ENCODE data around the gene TMCO4.

The TMCO4 gene

DNA sequence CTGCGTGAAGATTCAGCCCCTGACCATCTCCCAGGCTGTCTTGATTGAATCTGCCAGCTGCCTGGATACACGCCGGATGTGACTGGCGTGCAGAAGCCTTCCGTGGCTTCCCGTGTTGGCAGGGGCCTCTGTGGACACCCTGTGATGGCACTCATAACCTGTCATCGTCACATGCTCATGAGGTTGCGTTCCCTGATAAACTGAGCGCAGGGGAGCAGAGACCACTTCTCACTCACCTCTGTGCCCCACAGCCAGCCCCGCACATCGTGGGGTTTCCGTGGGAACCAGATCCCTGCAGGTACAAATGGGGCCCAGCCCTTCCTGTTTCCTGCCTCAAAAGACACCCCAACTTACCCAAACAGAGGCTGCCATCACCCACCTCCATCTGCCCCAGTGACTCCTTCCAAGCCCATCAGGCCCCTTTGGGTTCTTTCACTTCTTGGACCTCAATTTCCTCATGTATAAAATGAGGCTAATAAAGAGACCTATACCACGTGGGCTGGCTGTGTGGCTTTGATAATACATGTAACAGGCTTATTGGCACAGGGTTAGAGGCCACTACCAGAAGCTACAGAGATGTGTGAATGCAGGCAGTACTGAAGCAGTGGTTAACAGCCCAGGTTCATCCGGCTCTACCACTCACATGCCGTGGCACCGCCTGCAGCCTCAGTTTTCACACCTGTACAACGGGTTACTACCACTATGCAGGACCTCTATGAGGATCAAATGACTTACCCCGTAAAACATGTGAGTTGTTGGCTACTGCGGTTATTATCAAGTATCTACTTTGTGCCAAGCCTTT is 111.5 kb downstream of the TMCO4 start:
- no peak overlapping the region for H4K8ac ChIP-seq (ENCODE audit: low read depth, low read length)
- H3K4me3 ChIP-seq (ENCODE audit: low read depth, low read length), result no peak overlapping the region
- no peaks in the 10 kb centered on the region for H3K79me1 ChIP-seq (ENCODE audit: low read length)
- H3K27ac ChIP-seq (ENCODE audit: low read depth, low read length), result no peak overlapping the region
- no peaks in the 10 kb centered on the region for H3K36me3 ChIP-seq (ENCODE audit: control insufficient read depth in 1 of 2, insufficient read depth in 2 of 2, low read length in 2 of 2)
- no peak for DNase-seq
- no peak overlapping the region for H2BK12ac ChIP-seq (ENCODE audit: low read length)
- H3K79me2 ChIP-seq (ENCODE audit: control insufficient read depth, insufficient read depth, low read length, poor library complexity), result no peaks in the 10 kb centered on the region
- H3K4ac ChIP-seq (ENCODE audit: low read depth, low read length), result no peak overlapping the region
- no peak overlapping the region for H3K4me2 ChIP-seq (ENCODE audit: low read length)
- no peak overlapping the region for H3K18ac ChIP-seq (ENCODE audit: low read length)
- no peak overlapping the region for H2AFZ ChIP-seq (ENCODE audit: insufficient read depth, low read length, poor library complexity)
- no peaks in the 10 kb centered on the region for H3K4me1 ChIP-seq (ENCODE audit: control insufficient read depth in 1 of 2, insufficient read depth in 2 of 2, low read length in 2 of 2)
- H3K9me3 ChIP-seq (ENCODE audit: insufficient read depth, low read depth, low read length), result peaks cover 2% of the 10 kb centered on the region
- H3K9ac ChIP-seq (ENCODE audit: low read length), result no peak overlapping the region
- no CpG with 5 or more reads among the region's 19 CpGs for WGBS (ENCODE audit: extremely low coverage, insufficient coverage, insufficient read length)
- H2BK120ac ChIP-seq (ENCODE audit: insufficient read depth, low read length, poor library complexity), result no peak overlapping the region
- H4K12ac ChIP-seq (ENCODE audit: low read depth, low read length), result no peak overlapping the region
- no peak overlapping the region for H3K23ac ChIP-seq (ENCODE audit: low read length)
- no peak overlapping the region for H4K91ac ChIP-seq (ENCODE audit: low read depth, low read length)
- H3K14ac ChIP-seq (ENCODE audit: low read length), result no peak overlapping the region
- no peak overlapping the region for H2BK5ac ChIP-seq (ENCODE audit: low read depth, low read length, poor library complexity)
- no peaks in the 10 kb centered on the region for H3K27me3 ChIP-seq (ENCODE audit: insufficient read depth, low read length)
- no peak overlapping the region for H2AK5ac ChIP-seq (ENCODE audit: low read length)

DNA sequence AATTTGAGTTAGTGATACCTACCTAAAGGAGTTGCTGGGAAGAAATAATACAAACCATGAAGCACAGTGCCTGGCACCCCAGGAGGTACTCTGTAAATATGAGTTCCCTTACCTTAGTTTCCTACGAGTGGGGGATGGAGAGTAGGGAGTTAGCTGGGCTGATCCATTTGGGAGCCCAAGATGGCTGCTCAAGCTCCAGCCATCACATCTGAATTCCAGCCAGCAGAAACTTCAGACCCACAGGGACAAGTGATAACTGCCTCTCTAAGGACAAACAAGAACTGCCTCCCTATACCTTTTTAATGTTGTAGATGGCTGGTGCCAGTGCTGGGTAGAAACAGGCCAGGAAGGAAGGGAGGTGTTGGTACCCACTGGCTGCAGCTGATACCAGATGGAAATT is 112.3 kb downstream of the TMCO4 start:
- no peak overlapping the region for H2BK5ac ChIP-seq (ENCODE audit: low read depth, low read length, poor library complexity)
- H3K27me3 ChIP-seq (ENCODE audit: insufficient read depth, low read length), result no peaks in the 10 kb centered on the region
- no peaks in the 10 kb centered on the region for H3K79me1 ChIP-seq (ENCODE audit: low read length)
- H3K4me1 ChIP-seq (ENCODE audit: control insufficient read depth in 1 of 2, insufficient read depth in 2 of 2, low read length in 2 of 2), result no peaks in the 10 kb centered on the region
- no peaks in the 10 kb centered on the region for H3K36me3 ChIP-seq (ENCODE audit: control insufficient read depth in 1 of 2, insufficient read depth in 2 of 2, low read length in 2 of 2)
- H2BK12ac ChIP-seq (ENCODE audit: low read length), result no peak overlapping the region
- H4K12ac ChIP-seq (ENCODE audit: low read depth, low read length), result no peak overlapping the region
- no peak overlapping the region for H2AFZ ChIP-seq (ENCODE audit: insufficient read depth, low read length, poor library complexity)
- H3K9me3 ChIP-seq (ENCODE audit: insufficient read depth, low read depth, low read length), result peaks cover 2% of the 10 kb centered on the region
- no peak overlapping the region for H3K18ac ChIP-seq (ENCODE audit: low read length)
- no peak overlapping the region for H3K4ac ChIP-seq (ENCODE audit: low read depth, low read length)
- H4K91ac ChIP-seq (ENCODE audit: low read depth, low read length), result no peak overlapping the region
- H4K8ac ChIP-seq (ENCODE audit: low read depth, low read length), result no peak overlapping the region
- no peaks in the 10 kb centered on the region for H3K79me2 ChIP-seq (ENCODE audit: control insufficient read depth, insufficient read depth, low read length, poor library complexity)
- no peak overlapping the region for H3K27ac ChIP-seq (ENCODE audit: low read depth, low read length)
- H2AK5ac ChIP-seq (ENCODE audit: low read length), result no peak overlapping the region
- H3K14ac ChIP-seq (ENCODE audit: low read length), result no peak overlapping the region
- H3K23ac ChIP-seq (ENCODE audit: low read length), result no peak overlapping the region
- no peak overlapping the region for H2BK120ac ChIP-seq (ENCODE audit: insufficient read depth, low read length, poor library complexity)
- H3K9ac ChIP-seq (ENCODE audit: low read length), result no peak overlapping the region
- H3K4me2 ChIP-seq (ENCODE audit: low read length), result no peak overlapping the region
- no peak for DNase-seq
- no CpG with 5 or more reads among the region's 1 CpG for WGBS (ENCODE audit: extremely low coverage, insufficient coverage, insufficient read length)
- H3K4me3 ChIP-seq (ENCODE audit: low read depth, low read length), result no peak overlapping the region

DNA sequence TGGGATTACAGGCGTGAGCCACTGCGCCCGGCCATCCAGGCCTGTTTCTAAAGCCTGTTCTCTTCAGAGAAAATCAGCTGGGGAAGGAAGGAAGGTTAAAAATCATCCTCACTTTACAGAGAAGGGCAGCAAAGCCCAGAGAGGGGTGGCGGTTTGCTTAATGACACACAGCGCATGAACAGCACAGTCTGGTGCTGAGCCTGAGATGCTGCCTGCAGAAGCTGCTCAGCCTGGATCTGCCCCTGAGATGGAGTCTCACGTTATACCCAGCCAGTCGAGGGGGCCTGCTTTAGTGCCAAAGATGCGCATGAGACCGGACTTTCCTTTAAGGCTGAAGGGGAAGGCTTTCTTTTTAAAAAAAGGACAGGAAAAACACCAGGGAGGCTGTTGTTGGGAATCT is 113.7 kb downstream of the TMCO4 start:
- Histone ChIP-seq H4K91ac (ENCODE audit: low read depth, low read length) (no peak overlapping the region), H4K12ac (ENCODE audit: low read depth, low read length) (no peak overlapping the region), H3K27ac (ENCODE audit: low read depth, low read length) (no peak overlapping the region), H3K23ac (ENCODE audit: low read length) (no peak overlapping the region), H4K8ac (ENCODE audit: low read depth, low read length) (no peak overlapping the region), H3K79me2 (ENCODE audit: control insufficient read depth, insufficient read depth, low read length, poor library complexity) (no peaks in the 10 kb centered on the region), H3K4ac (ENCODE audit: low read depth, low read length) (no peak overlapping the region), H2BK12ac (ENCODE audit: low read length) (no peak overlapping the region), H3K36me3 (ENCODE audit: control insufficient read depth in 1 of 2, insufficient read depth in 2 of 2, low read length in 2 of 2) (no peaks in the 10 kb centered on the region), H3K9ac (ENCODE audit: low read length) (no peak overlapping the region), H3K18ac (ENCODE audit: low read length) (no peak overlapping the region), H2AFZ (ENCODE audit: insufficient read depth, low read length, poor library complexity) (no peak overlapping the region), H3K9me3 (ENCODE audit: insufficient read depth, low read depth, low read length) (peaks cover 2% of the 10 kb centered on the region), H3K4me3 (ENCODE audit: low read depth, low read length) (no peak overlapping the region), H2BK5ac (ENCODE audit: low read depth, low read length, poor library complexity) (no peak overlapping the region), H3K14ac (ENCODE audit: low read length) (no peak overlapping the region), H2BK120ac (ENCODE audit: insufficient read depth, low read length, poor library complexity) (no peak overlapping the region), H3K27me3 (ENCODE audit: insufficient read depth, low read length) (no peaks in the 10 kb centered on the region), H3K79me1 (ENCODE audit: low read length) (no peaks in the 10 kb centered on the region), H3K4me1 (ENCODE audit: control insufficient read depth in 1 of 2, insufficient read depth in 2 of 2, low read length in 2 of 2) (no peaks in the 10 kb centered on the region), H3K4me2 (ENCODE audit: low read length) (no peak overlapping the region), H2AK5ac (ENCODE audit: low read length) (no peak overlapping the region)
- DNase-seq, result no peak
- WGBS (ENCODE audit: extremely low coverage, insufficient coverage, insufficient read length), result no CpG with 5 or more reads among the region's 9 CpGs

DNA sequence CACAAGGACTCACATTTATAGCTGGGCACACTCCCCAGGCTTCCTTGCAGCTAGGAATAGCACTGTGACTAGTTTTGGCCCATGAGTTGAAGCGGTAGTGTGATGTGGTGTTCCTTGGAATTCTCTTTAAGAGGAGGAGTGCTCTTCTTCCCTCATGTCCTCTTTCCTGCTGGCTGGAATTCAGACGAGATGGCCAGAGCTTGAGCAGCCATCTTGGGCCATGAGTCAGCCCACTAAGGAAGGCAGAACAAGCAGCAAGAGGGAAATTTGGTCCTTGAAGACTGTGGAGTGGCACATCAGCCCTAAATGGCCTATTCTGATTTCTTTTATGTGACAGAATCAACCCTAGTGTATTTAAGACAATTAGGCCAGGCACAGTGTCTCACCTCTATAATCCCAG is 115.0 kb downstream of the TMCO4 start:
- no peaks in the 10 kb centered on the region for H3K27me3 ChIP-seq (ENCODE audit: insufficient read depth, low read length)
- no peaks in the 10 kb centered on the region for H3K79me1 ChIP-seq (ENCODE audit: low read length)
- no peaks in the 10 kb centered on the region for H3K4me1 ChIP-seq (ENCODE audit: control insufficient read depth in 1 of 2, insufficient read depth in 2 of 2, low read length in 2 of 2)
- no peak overlapping the region for H2AFZ ChIP-seq (ENCODE audit: insufficient read depth, low read length, poor library complexity)
- no peak overlapping the region for H3K4me2 ChIP-seq (ENCODE audit: low read length)
- no peak overlapping the region for H4K91ac ChIP-seq (ENCODE audit: low read depth, low read length)
- H3K4ac ChIP-seq (ENCODE audit: low read depth, low read length), result no peak overlapping the region
- no peak overlapping the region for H4K8ac ChIP-seq (ENCODE audit: low read depth, low read length)
- H3K27ac ChIP-seq (ENCODE audit: low read depth, low read length), result no peak overlapping the region
- H4K12ac ChIP-seq (ENCODE audit: low read depth, low read length), result no peak overlapping the region
- H2BK120ac ChIP-seq (ENCODE audit: insufficient read depth, low read length, poor library complexity), result no peak overlapping the region
- H3K18ac ChIP-seq (ENCODE audit: low read length), result no peak overlapping the region
- H3K14ac ChIP-seq (ENCODE audit: low read length), result no peak overlapping the region
- H3K9me3 ChIP-seq (ENCODE audit: insufficient read depth, low read depth, low read length), result peaks cover 2% of the 10 kb centered on the region
- no peaks in the 10 kb centered on the region for H3K79me2 ChIP-seq (ENCODE audit: control insufficient read depth, insufficient read depth, low read length, poor library complexity)
- no peak overlapping the region for H3K9ac ChIP-seq (ENCODE audit: low read length)
- H2BK12ac ChIP-seq (ENCODE audit: low read length), result no peak overlapping the region
- DNase-seq, result no peak
- H2BK5ac ChIP-seq (ENCODE audit: low read depth, low read length, poor library complexity), result no peak overlapping the region
- no CpG with 5 or more reads among the region's 2 CpGs for WGBS (ENCODE audit: extremely low coverage, insufficient coverage, insufficient read length)
- H3K23ac ChIP-seq (ENCODE audit: low read length), result no peak overlapping the region
- no peaks in the 10 kb centered on the region for H3K36me3 ChIP-seq (ENCODE audit: control insufficient read depth in 1 of 2, insufficient read depth in 2 of 2, low read length in 2 of 2)
- H3K4me3 ChIP-seq (ENCODE audit: low read depth, low read length), result no peak overlapping the region
- H2AK5ac ChIP-seq (ENCODE audit: low read length), result no peak overlapping the region
